ENCODE data around the gene GRAPL.
"Not testable (repeated sequence)": the region's sequence is repeated elsewhere in the genome, so short reads cannot be mapped to it uniquely, and the experiment has no call there.

GRCh38 chr17:19158478-19158877, 31.1 kb downstream of the GRAPL start:
- TF ChIP-seq POLR2AphosphoS5 (IDR thresholded peaks at IDR 0.05; ENCODE audit: borderline replicate concordance, low read depth, low read length); FOXP2 (optimal IDR thresholded peaks at IDR 0.05; ENCODE audit: control extremely low read depth, extremely low read length, insufficient read depth): not testable (repeated sequence)

All from SK-N-MC (cell line).